Measurements from ENCODE around the gene KCNMA1.

DNA sequence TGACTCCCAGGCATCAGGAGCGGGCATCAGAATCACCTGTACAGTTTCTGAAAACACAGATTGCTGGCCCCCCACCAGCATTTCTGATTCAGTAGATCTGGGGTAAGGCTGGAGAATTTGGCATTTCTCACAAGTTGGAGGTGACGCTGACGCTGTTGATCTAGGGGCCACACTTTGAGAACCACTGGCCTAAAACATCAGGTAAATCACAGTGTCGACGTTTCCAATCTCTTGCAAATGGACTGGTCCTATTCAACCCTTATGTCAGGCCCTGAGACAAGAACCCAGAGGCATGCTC lies 564.0 kb downstream of the KCNMA1 start:
- TF ChIP-seq, protein P1, sequence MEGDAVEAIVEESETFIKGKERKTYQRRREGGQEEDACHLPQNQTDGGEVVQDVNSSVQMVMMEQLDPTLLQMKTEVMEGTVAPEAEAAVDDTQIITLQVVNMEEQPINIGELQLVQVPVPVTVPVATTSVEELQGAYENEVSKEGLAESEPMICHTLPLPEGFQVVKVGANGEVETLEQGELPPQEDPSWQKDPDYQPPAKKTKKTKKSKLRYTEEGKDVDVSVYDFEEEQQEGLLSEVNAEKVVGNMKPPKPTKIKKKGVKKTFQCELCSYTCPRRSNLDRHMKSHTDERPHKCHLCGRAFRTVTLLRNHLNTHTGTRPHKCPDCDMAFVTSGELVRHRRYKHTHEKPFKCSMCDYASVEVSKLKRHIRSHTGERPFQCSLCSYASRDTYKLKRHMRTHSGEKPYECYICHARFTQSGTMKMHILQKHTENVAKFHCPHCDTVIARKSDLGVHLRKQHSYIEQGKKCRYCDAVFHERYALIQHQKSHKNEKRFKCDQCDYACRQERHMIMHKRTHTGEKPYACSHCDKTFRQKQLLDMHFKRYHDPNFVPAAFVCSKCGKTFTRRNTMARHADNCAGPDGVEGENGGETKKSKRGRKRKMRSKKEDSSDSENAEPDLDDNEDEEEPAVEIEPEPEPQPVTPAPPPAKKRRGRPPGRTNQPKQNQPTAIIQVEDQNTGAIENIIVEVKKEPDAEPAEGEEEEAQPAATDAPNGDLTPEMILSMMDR (IDR thresholded peaks at IDR 0.05 in 2 of 3, conservative IDR thresholded peaks at IDR 0.05 in 1 of 3; ENCODE audit: control insufficient read depth in 2 of 3, extremely low read depth in 1 of 3, insufficient read depth in 1 of 3, low read depth in 3 of 3, low read length in 3 of 3) = no peak
- TF ChIP-seq EGR1 (IDR thresholded peaks at IDR 0.05; ENCODE audit: borderline replicate concordance in 1 of 2, low read depth in 2 of 2, low read length in 2 of 2) = no peak
- TF ChIP-seq, protein P2, sequence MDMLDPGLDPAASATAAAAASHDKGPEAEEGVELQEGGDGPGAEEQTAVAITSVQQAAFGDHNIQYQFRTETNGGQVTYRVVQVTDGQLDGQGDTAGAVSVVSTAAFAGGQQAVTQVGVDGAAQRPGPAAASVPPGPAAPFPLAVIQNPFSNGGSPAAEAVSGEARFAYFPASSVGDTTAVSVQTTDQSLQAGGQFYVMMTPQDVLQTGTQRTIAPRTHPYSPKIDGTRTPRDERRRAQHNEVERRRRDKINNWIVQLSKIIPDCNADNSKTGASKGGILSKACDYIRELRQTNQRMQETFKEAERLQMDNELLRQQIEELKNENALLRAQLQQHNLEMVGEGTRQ (IDR thresholded peaks at IDR 0.05; ENCODE audit: borderline replicate concordance, low read depth, low read length) = no peak
- TF ChIP-seq ZNF24 (IDR thresholded peaks at IDR 0.05) = no peak
- no peak for TF ChIP-seq POLR2A (IDR thresholded peaks at IDR 0.05; ENCODE audit: low read depth, low read length)
- TF ChIP-seq SIX5 (IDR thresholded peaks at IDR 0.05; ENCODE audit: low read depth, low read length, severe bottlenecking) = no peak
- TF ChIP-seq TAF1 (IDR thresholded peaks at IDR 0.05; ENCODE audit: borderline replicate concordance, low read depth, low read length) = no peak
- TF ChIP-seq NFYB (IDR thresholded peaks at IDR 0.05; ENCODE audit: insufficient read depth, low read depth, low read length) = no peak
- TF ChIP-seq, protein P3, sequence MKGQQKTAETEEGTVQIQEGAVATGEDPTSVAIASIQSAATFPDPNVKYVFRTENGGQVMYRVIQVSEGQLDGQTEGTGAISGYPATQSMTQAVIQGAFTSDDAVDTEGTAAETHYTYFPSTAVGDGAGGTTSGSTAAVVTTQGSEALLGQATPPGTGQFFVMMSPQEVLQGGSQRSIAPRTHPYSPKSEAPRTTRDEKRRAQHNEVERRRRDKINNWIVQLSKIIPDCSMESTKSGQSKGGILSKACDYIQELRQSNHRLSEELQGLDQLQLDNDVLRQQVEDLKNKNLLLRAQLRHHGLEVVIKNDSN (IDR thresholded peaks at IDR 0.05; ENCODE audit: borderline replicate concordance, extremely low read length, insufficient read depth, low read depth, low read length) = no peak
